ENCODE results near the gene OVCH2.

- TF ChIP-seq CTCF (IDR thresholded peaks at IDR 0.05): no peak
- no peak for TF ChIP-seq POLR2A (IDR thresholded peaks at IDR 0.05)
- no peak for TF ChIP-seq POLR2AphosphoS5 (IDR thresholded peaks at IDR 0.05)
Observed at GRCh38 chr11:7645206-7645605, 61.1 kb downstream of the OVCH2 start.

All from breast epithelium (tissue), 3 donors.